ENCODE results near the gene CCDC92. TPM values are rescaled to one million over a fixed set of nuclear protein-coding genes. Genes with fewer than 3 reads are reported as not detected.

Gene CCDC92
- total RNA-seq, 2 donors from 2014 or later, result 9.6 to 19.5 TPM

DNA sequence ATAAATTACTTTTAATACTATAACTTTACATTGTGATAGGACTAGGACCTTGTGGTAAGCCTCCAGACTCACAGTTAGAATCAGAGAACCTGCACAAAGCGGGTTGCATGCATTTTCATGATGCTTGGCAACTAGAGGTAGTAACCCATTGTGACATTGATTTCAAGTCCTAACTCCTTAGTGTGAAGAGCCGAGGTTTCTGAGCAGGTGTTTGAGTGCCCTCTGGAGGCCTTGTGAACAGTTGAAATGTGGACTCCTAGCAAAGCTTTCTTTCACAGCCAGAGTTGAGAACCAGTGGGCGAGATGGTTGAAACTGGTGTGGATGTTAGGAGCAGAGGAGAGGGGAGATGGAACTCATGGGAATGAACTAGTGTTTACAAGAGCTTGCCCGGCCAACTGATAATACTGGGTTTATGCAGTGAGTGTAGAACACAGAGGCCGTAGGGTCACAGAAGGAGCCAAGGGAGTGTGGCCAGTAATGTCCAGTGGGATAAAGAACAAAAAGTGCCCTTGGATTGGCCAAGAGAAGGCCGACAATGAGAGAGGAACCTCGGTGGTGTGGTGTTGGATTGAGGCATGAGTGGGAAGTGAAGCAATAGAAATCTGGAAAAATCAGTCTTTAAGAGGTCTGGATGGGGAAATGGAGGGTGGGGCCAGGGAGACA, 11.3 kb upstream of the CCDC92 start:
- H3K4me3 ChIP-seq, result no peak overlapping the region
- H3K36me3 ChIP-seq, result no peaks in the 10 kb centered on the region
- H3K27ac ChIP-seq, result no peak overlapping the region
- H3K27me3 ChIP-seq, result no peaks in the 10 kb centered on the region
- peak; percentile 47 for DNase-seq
- intact Hi-C loops (cut with DNase I), result loop anchor here (2.0 kb wide), 1 partner anchor 79 kb away; no protein-coding TSS in a partner anchor
- no peak overlapping the region for H3K9ac ChIP-seq (ENCODE audit: low read depth in 2 of 2, low read length in 2 of 2)
- H3K9me3 ChIP-seq, result no peaks in the 10 kb centered on the region
- TF ChIP-seq, protein P1, sequence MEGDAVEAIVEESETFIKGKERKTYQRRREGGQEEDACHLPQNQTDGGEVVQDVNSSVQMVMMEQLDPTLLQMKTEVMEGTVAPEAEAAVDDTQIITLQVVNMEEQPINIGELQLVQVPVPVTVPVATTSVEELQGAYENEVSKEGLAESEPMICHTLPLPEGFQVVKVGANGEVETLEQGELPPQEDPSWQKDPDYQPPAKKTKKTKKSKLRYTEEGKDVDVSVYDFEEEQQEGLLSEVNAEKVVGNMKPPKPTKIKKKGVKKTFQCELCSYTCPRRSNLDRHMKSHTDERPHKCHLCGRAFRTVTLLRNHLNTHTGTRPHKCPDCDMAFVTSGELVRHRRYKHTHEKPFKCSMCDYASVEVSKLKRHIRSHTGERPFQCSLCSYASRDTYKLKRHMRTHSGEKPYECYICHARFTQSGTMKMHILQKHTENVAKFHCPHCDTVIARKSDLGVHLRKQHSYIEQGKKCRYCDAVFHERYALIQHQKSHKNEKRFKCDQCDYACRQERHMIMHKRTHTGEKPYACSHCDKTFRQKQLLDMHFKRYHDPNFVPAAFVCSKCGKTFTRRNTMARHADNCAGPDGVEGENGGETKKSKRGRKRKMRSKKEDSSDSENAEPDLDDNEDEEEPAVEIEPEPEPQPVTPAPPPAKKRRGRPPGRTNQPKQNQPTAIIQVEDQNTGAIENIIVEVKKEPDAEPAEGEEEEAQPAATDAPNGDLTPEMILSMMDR (IDR thresholded peaks at IDR 0.05), result peak; percentile 38
- H3K4me1 ChIP-seq, result no peaks in the 10 kb centered on the region

DNA sequence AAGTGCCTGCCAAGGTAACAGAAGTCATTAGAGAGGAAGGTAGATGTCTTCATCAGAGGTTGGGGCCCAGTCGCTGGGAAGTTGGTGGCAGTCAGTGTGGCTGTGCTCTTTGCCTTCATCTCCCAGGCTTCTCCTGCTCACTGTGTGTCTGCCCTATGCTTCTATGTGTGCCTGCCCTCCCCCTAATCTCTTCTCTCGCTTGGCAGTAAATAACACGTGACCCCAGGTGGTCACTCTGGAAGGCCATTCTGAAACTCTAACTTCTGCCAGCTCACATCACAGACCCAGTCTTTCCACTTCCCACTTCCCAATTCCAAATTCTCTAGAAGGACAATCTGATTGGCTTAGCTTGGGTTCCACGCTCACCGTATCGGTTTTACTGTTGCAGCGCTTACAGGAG, 9.6 kb upstream of the CCDC92 start:
- Histone ChIP-seq H3K27me3 (no peaks in the 10 kb centered on the region), H3K4me1 (no peaks in the 10 kb centered on the region), H3K27ac (no peak overlapping the region), H3K36me3 (no peaks in the 10 kb centered on the region), H3K4me3 (no peak overlapping the region), H3K9me3 (no peaks in the 10 kb centered on the region), H3K9ac (ENCODE audit: low read depth in 2 of 2, low read length in 2 of 2) (no peak overlapping the region)
- intact Hi-C loops (cut with DNase I), result no loop called here
- DNase-seq, result no peak
- TF ChIP-seq, protein P1 (IDR thresholded peaks at IDR 0.05), result no peak

DNA sequence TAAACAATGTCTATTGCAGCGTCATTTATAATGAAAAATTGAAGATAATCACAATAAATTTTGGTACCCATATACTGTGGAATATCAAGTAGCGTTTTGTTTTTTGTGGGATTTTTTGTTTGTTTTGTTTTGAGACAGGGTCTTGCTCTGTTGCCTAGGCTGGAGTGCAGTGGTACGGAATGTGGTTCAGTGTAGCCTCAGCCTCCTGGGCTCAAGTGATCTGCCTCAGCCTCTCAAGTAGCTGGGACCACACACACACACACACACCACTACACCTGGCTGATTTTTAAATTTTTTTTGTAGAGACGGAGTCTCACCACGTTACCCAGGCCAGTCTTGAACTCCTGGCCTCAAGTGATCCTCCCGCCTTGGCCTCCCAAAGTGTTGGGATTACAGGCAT, 6.9 kb upstream of the CCDC92 start:
- no peaks in the 10 kb centered on the region for H3K36me3 ChIP-seq
- no peak overlapping the region for H3K4me3 ChIP-seq
- DNase-seq, result no peak
- no peak overlapping the region for H3K27ac ChIP-seq
- TF ChIP-seq, protein P1 (IDR thresholded peaks at IDR 0.05), result no peak
- H3K27me3 ChIP-seq, result no peaks in the 10 kb centered on the region
- H3K4me1 ChIP-seq, result no peaks in the 10 kb centered on the region
- H3K9me3 ChIP-seq, result no peaks in the 10 kb centered on the region
- H3K9ac ChIP-seq (ENCODE audit: low read depth in 2 of 2, low read length in 2 of 2), result no peak overlapping the region
- intact Hi-C loops (cut with DNase I), result no loop called here

DNA sequence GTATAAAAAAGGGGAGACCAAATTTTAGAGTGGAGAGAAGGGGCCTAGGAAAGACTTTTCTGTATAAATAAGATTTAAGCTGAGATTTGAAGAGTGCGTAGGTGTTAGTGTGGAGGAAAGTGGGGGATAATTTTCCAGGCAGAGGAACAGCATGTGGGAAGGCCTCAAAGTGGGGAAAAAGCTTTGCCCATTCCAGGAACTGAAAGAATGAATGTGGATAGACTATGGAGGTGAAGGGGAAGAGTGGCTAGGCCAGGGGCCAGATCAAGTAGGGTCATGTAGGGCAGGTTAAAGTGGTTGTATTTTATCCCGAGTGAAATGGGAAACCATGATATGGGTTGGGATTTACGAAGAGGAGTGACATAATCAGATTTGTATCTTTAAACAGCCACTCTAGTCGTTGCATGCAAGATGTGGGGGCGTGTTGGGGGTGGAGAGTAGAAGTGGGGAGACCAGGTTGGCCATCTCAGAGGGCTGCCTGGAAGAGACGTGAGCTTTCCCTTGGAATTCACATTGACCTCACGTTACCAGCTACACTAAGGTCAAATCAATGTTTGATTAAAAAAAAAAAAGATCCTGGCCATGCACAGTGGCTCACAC, 3.7 kb upstream of the CCDC92 start:
- Histone ChIP-seq H3K36me3 (no peaks in the 10 kb centered on the region), H3K9me3 (no peaks in the 10 kb centered on the region), H3K27me3 (no peaks in the 10 kb centered on the region), H3K9ac (ENCODE audit: low read depth in 2 of 2, low read length in 2 of 2) (no peak overlapping the region), H3K4me3 (no peak overlapping the region), H3K4me1 (no peaks in the 10 kb centered on the region), H3K27ac (no peak overlapping the region)
- TF ChIP-seq, protein P1 (IDR thresholded peaks at IDR 0.05), result no peak
- intact Hi-C loops (cut with DNase I), result no loop called here
- DNase-seq, result no peak

DNA sequence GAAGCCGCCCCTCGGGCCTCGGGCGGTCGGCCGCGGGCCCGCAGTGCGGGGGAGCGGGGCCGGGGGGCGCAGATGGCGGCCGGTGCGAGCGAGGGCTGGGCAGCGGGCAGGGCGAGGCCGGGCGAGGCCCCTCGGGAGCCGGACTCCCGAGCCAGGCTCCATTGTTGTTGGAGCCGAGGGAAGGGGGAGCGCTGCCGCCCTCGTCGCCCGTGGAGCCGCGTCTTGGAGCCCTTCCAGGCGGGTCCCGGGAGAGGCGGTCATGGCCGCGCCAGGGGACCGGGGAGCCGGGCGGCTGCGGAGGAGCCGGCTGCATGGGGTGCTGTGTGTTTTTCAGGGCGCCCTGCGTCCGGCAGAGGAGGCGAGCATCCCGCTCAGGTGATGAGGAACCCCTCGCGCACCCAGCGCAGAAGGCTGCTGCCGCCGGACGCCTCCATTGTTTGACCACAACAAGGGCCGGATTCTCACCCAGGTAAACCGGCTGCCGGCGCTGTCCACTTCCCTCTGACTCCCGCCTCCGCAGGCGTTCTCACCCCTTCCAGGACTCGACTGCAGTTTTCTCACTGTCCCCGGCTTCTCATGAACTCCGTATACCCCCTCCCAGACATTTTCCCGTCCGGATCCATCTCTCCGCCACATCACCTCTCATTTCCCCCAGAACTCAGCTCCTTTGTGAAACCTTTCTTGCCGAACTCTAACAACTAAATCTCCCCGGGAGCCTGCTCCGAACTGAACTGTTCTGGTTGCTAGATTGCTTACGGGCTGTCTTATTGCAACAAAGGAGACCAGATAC, 1.1 kb upstream of the CCDC92 start:
- Histone ChIP-seq H3K36me3 (no peaks in the 10 kb centered on the region), H3K27me3 (no peaks in the 10 kb centered on the region), H3K9me3 (no peaks in the 10 kb centered on the region), H3K9ac (ENCODE audit: low read depth in 2 of 2, low read length in 2 of 2) (peak overlapping the region; percentile 84 to 91), H3K27ac (peak overlapping the region; percentile 75), H3K4me1 (no peaks in the 10 kb centered on the region), H3K4me3 (peak overlapping the region; percentile 85)
- intact Hi-C loops (cut with DNase I), result no loop called here
- peak; percentile 65 for DNase-seq
- TF ChIP-seq, protein P1 (IDR thresholded peaks at IDR 0.05), result no peak
